Transverse colon (tissue), 4 donors: ENCODE results near the gene PPFIBP2. TPM values are rescaled to one million over a fixed set of nuclear protein-coding genes. Genes with fewer than 3 reads are reported as not detected.

Source experiments
- DNase-seq: peaks from one replicate; pipeline ENCODE4 v3.0.0-alpha.2; 2019
- H3K27ac ChIP-seq, 4 donors: fragments of 200-600 bp; sonication (generic); 2 replicates each; pipeline ENCODE4 v1.5.1; 2016 to 2018; ENCODE audit warnings: inconsistent platforms in 4 of 4
- H3K27me3 ChIP-seq: fragments of 200-600 bp; sonication (generic); 2 replicates; pipeline ENCODE4 v1.5.1; 2017; ENCODE audit warnings: inconsistent platforms
- H3K36me3 ChIP-seq, 4 donors: fragments of 200-600 bp; sonication (generic); 2 replicates each; pipeline ENCODE4 v1.5.1; 2017 to 2019; ENCODE audit warnings: inconsistent platforms in 4 of 4
- H3K4me1 ChIP-seq, 4 donors: fragments of 200-600 bp; sonication (generic); 2 replicates each; pipeline ENCODE4 v1.5.1; 2017 to 2020; ENCODE audit warnings: inconsistent platforms in 4 of 4
- H3K4me3 ChIP-seq, 4 donors: fragments of 200-600 bp; sonication (generic); 1 replicate in 1 of 4; 2 replicates in 3 of 4; pipeline versions ENCODE4 v1.5.1 to v1.6.1; 2017 to 2019; ENCODE audit warnings: inconsistent platforms in 4 of 4
- H3K9me3 ChIP-seq, 2 donors: fragments of 200-600 bp; sonication (generic); 2 replicates each; pipeline ENCODE4 v1.5.1; 2017 to 2019; ENCODE audit warnings: inconsistent platforms in 2 of 2
- CTCF ChIP-seq, 5 experiments: fragments of 200-600 bp in 3 of 5; fragments of 450-650 bp in 2 of 5; sonication (generic) in 3 of 5; IDR thresholded peaks; 1 replicate in 2 of 5; 2 replicates in 3 of 5; pipeline ENCODE4 v1.5.1; 2016 to 2017; ENCODE audit warnings: antibody characterized with exemption in 5 of 5, inconsistent platforms in 3 of 5, mild to moderate bottlenecking in 2 of 5, moderate library complexity in 1 of 5
- EP300 ChIP-seq: sonication (generic); formaldehyde crosslinking; IDR thresholded peaks from one replicate; pipeline ENCODE4 v1.6.1; 2017; ENCODE audit warnings: antibody characterized with exemption, low read depth
- POLR2A ChIP-seq: fragments of 450-650 bp; IDR thresholded peaks from one replicate; pipeline ENCODE4 v1.6.1; 2016; ENCODE audit warnings: antibody characterized with exemption, mild to moderate bottlenecking, moderate library complexity
- POLR2AphosphoS5 ChIP-seq, 3 donors: sonication (generic); formaldehyde crosslinking; IDR thresholded peaks; one replicate each; pipeline ENCODE4 v1.6.1; 2016; ENCODE audit warnings: antibody characterized with exemption in 3 of 3
- WGBS, 2 donors: methylation state at CpG; one replicate each; pipeline ENCODE4 v1.1.5; 2018; ENCODE audit warnings: low coverage in 1 of 2; 5-methylcytosine and 5-hydroxymethylcytosine counted together
- in situ Hi-C, 4 donors: fragments of 200-750 bp; cut with MboI; loops; one replicate each; pipeline versions ENCODE4 v1.15.0 to v1.15.1; 2017; ENCODE audit warnings: low sequenced_read_pairs in 3 of 4, low pct_ligation_motif_present in 1 of 4, low pct_unique_long_range_greater_than_20kb in 1 of 4
- intact Hi-C: fragments of 100-400 bp; cut with DNase I; formaldehyde crosslinking; loops from one replicate; pipeline ENCODE4 v1.15.1; 2023; ENCODE audit warnings: low total_unique reads
- total RNA-seq, 4 donors: library from RNA; depleted of rRNA; stranded (reverse); fragments of >200 nt; gene quantifications; one replicate each; pipeline ENCODE4 v1.1.0, GENCODE V29; 2016

The PPFIBP2 gene
- total RNA-seq, 4 donors from 2014 or later = 36.0 to 257 (median 83.3) TPM

GRCh38 chr11:7672960-7673723, 159.3 kb downstream of the PPFIBP2 start, which contains the start of gene CYB5R2:
Gene CYB5R2 (minus strand): TSS chr11:7673500. CDS start chr11:7672825, 675 bp downstream.
- no peaks in the 10 kb centered on the region for H3K9me3 ChIP-seq
- in situ Hi-C loops = loop anchor here in 2 of 4 donors (25.0 kb wide), 1 partner anchor 111 kb away; no protein-coding TSS in a partner anchor
- peaks cover 15% of the 10 kb centered on the region for H3K27me3 ChIP-seq
- peak; percentile 81 for DNase-seq
- H3K4me3 ChIP-seq = peak within 1 kb of the TSS; percentile 31 to 55 (median 43)
- H3K27ac ChIP-seq = peak within 1 kb of the TSS; percentile 64 to 77 (median 69)
- H3K4me1 ChIP-seq = peaks cover 0 to 22% (median 17%) of the 10 kb centered on the region in 4 donors
- TF ChIP-seq CTCF (IDR thresholded peaks at IDR 0.05) (no peak), POLR2AphosphoS5 (IDR thresholded peaks at IDR 0.05) (peak in 2 of 3 donors; percentile 13 to 51), POLR2A (peak; percentile 27)
- 11% methylated on average over 37 of the region's 40 CpGs; no CpG with 5 or more reads in 1 of the 2 donors for WGBS, 2 donors
- no peaks in the 10 kb centered on the region for H3K36me3 ChIP-seq
- intact Hi-C loops = no loop called here

GRCh38 chr11:7673724-7674434, 160.1 kb downstream of the PPFIBP2 start:
- intact Hi-C loops = no loop called here
- WGBS, 2 donors = 0 to 9% methylated on average over 1 to 52 of the region's 72 CpGs
- H3K27ac ChIP-seq = peak overlapping the region; percentile 64 to 77 (median 69)

GRCh38 chr11:7675631-7676030, 161.8 kb downstream of the PPFIBP2 start:
- Histone ChIP-seq H3K4me3 (no peak overlapping the region), H3K27ac (no peak overlapping the region), H3K4me1 (peaks cover 0 to 22% (median 17%) of the 10 kb centered on the region in 4 donors), H3K27me3 (peaks cover 15% of the 10 kb centered on the region), H3K9me3 (no peaks in the 10 kb centered on the region), H3K36me3 (no peaks in the 10 kb centered on the region)
- DNase-seq = no peak
- TF ChIP-seq POLR2A = no peak
- TF ChIP-seq CTCF (IDR thresholded peaks at IDR 0.05) = no peak
- TF ChIP-seq POLR2AphosphoS5 (IDR thresholded peaks at IDR 0.05) = no peak
- TF ChIP-seq EP300 = no peak
- in situ Hi-C loops (loop anchor here in 2 of 4 donors (25.0 kb wide), 2 partner anchors 563 to 588 kb away; partner anchors contain the start of gene RBMXL2 (in 1 of the 2)), intact Hi-C loops (no loop called here)
- WGBS, 2 donors = 77 to 94% methylated on average over 3 of the region's 3 CpGs

More at GRCh38 chr11:7673724-7674434, 160.1 kb downstream of the PPFIBP2 start:
- in situ Hi-C loops = loop anchor here in 2 of 4 donors (25.0 kb wide), 1 partner anchor 112 kb away; no protein-coding TSS in a partner anchor
- Histone ChIP-seq H3K27me3 (peaks cover 15% of the 10 kb centered on the region), H3K4me1 (peaks cover 0 to 22% (median 17%) of the 10 kb centered on the region in 4 donors), H3K36me3 (no peaks in the 10 kb centered on the region), H3K9me3 (no peaks in the 10 kb centered on the region), H3K4me3 (peak overlapping the region; percentile 31 to 55 (median 43))
- DNase-seq = peak; percentile 76
- peak in 1 of 3 donors; percentile 19 for TF ChIP-seq POLR2AphosphoS5 (IDR thresholded peaks at IDR 0.05)
- no peak for TF ChIP-seq POLR2A

GRCh38 chr11:7677071-7677470, 163.3 kb downstream of the PPFIBP2 start:
- WGBS, 2 donors = 41 to 82% methylated on average over 2 to 5 of the region's 5 CpGs
- DNase-seq = no peak

More at GRCh38 chr11:7677071-7677470, 163.3 kb downstream of the PPFIBP2 start:
- no peak overlapping the region for H3K27ac ChIP-seq
- intact Hi-C loops = no loop called here
- no peak overlapping the region for H3K4me3 ChIP-seq
- in situ Hi-C loops = loop anchor here in 2 of 4 donors (25.0 kb wide), 2 partner anchors 565 to 590 kb away; partner anchors contain the start of gene RBMXL2 (in 1 of the 2)
- H3K4me1 ChIP-seq = peaks cover 0 to 22% (median 17%) of the 10 kb centered on the region in 4 donors
- H3K36me3 ChIP-seq = no peaks in the 10 kb centered on the region
- no peak for TF ChIP-seq POLR2A
- no peak for TF ChIP-seq CTCF (IDR thresholded peaks at IDR 0.05)
- TF ChIP-seq POLR2AphosphoS5 (IDR thresholded peaks at IDR 0.05) = no peak
- TF ChIP-seq EP300 = no peak
- H3K9me3 ChIP-seq = no peaks in the 10 kb centered on the region
- H3K27me3 ChIP-seq = peaks cover 15% of the 10 kb centered on the region
